SK-MEL-5 (cell line): ENCODE measurements around the gene ARFIP1. TPM values are rescaled to one million over a fixed set of nuclear protein-coding genes. Genes with fewer than 3 reads are reported as not detected.
A peak's percentile ranks its signal among the peaks of the same experiment; 100 is the strongest.

ENCODE experiments used
- DNase-seq: peaks from one replicate; pipeline ENCODE4 v3.0.0-alpha.2; 2016; ENCODE audit warnings: low read depth, low spot score
- in situ Hi-C: cut with HindIII; loops from 2 replicates; pipeline ENCODE4 v1.10.0; 2016; ENCODE audit warnings: low sequenced_read_pairs, high pct_unique_total_duplicates, low pct_unique_long_range_greater_than_20kb
- total RNA-seq: library from RNA; depleted of rRNA; stranded (reverse); fragments of >200 nt; shearing (Covaris generic); gene quantifications from 2 replicates; pipeline ENCODE4 v1.2.3, GENCODE V29; 2014

The ARFIP1 gene
- total RNA-seq, 1 experiment from 2014 or later = 41.2 TPM

- in situ Hi-C loops = no loop called here
These were observed 870 bp upstream of the ARFIP1 start for GRCh38 chr4:152778656-152779512.

GRCh38 chr4:152780267-152780778, 569 bp downstream of the ARFIP1 start:
- peak; percentile 26 for DNase-seq
- in situ Hi-C loops = no loop called here

More at GRCh38 chr4:152778656-152779512, 870 bp upstream of the ARFIP1 start:
- DNase-seq = peak; percentile 48

- in situ Hi-C loops = no loop called here
- peak; percentile 72 for DNase-seq
These were observed 5.0 kb downstream of the ARFIP1 start for GRCh38 chr4:152784490-152785350.

- in situ Hi-C loops = no loop called here
- no peak for DNase-seq
These were observed 6.2 kb downstream of the ARFIP1 start for GRCh38 chr4:152785639-152786615.

- no peak for DNase-seq
- in situ Hi-C loops = no loop called here
These were observed 6.9 kb downstream of the ARFIP1 start for GRCh38 chr4:152786627-152787026.

- in situ Hi-C loops = no loop called here
- DNase-seq = no peak
These were observed 16.1 kb downstream of the ARFIP1 start for GRCh38 chr4:152795891-152796290.

- in situ Hi-C loops = no loop called here
- no peak for DNase-seq
These were observed 23.8 kb downstream of the ARFIP1 start for GRCh38 chr4:152803541-152803940.

GRCh38 chr4:152805071-152805650, 25.4 kb downstream of the ARFIP1 start:
- in situ Hi-C loops = no loop called here
- DNase-seq = no peak

- in situ Hi-C loops = no loop called here
- DNase-seq = no peak
These were observed 26.1 kb downstream of the ARFIP1 start for GRCh38 chr4:152805818-152806217.

GRCh38 chr4:152806501-152807125, 26.9 kb downstream of the ARFIP1 start:
- in situ Hi-C loops = no loop called here

GRCh38 chr4:152807294-152807829, 27.6 kb downstream of the ARFIP1 start:
- no peak for DNase-seq
- in situ Hi-C loops = no loop called here

More at GRCh38 chr4:152806501-152807125, 26.9 kb downstream of the ARFIP1 start:
- no peak for DNase-seq

- no peak for DNase-seq
- in situ Hi-C loops = no loop called here
These were observed 28.9 kb downstream of the ARFIP1 start for GRCh38 chr4:152808670-152809069.

GRCh38 chr4:152810715-152811287, 31.0 kb downstream of the ARFIP1 start:
- no peak for DNase-seq
- in situ Hi-C loops = no loop called here

- in situ Hi-C loops = no loop called here
- DNase-seq = no peak
These were observed 35.3 kb downstream of the ARFIP1 start for GRCh38 chr4:152815078-152815477.

- in situ Hi-C loops = no loop called here
These were observed 37.6 kb downstream of the ARFIP1 start for GRCh38 chr4:152817331-152817730.

More at GRCh38 chr4:152817331-152817730, 37.6 kb downstream of the ARFIP1 start:
- DNase-seq = no peak
